Trophoblast cell (in vitro differentiated cells and primary cell): Measurements from ENCODE around the gene THBS3.
A peak's percentile ranks its signal among the peaks of the same experiment; 100 is the strongest.
"Not testable (repeated sequence)": the region's sequence is repeated elsewhere in the genome, so short reads cannot be mapped to it uniquely, and the experiment has no call there.

ENCODE experiments used
- DNase-seq, 2 donors: peaks; one replicate each; pipeline ENCODE4 v3.0.0-alpha.2; 2016
- H2AFZ ChIP-seq: 2 replicates; pipeline ENCODE4 v1.6.1; 2013; ENCODE audit warnings: low read length, moderate library complexity, mild to moderate bottlenecking; ENCODE audit not compliant: insufficient read depth, poor library complexity
- H2AK5ac ChIP-seq: 2 replicates; pipeline ENCODE4 v1.6.1; 2013; ENCODE audit warnings: mild to moderate bottlenecking, low read length
- H2BK120ac ChIP-seq: 2 replicates; pipeline ENCODE4 v1.6.1; 2013; ENCODE audit warnings: low read length, mild to moderate bottlenecking, moderate library complexity; ENCODE audit not compliant: insufficient read depth, poor library complexity
- H2BK12ac ChIP-seq: 2 replicates; pipeline ENCODE4 v1.6.1; 2013; ENCODE audit warnings: mild to moderate bottlenecking, low read length, moderate library complexity
- H2BK5ac ChIP-seq: 2 replicates; pipeline ENCODE4 v1.6.1; 2013; ENCODE audit warnings: low read length, low read depth, moderate library complexity, mild to moderate bottlenecking; ENCODE audit not compliant: poor library complexity
- H3K14ac ChIP-seq: 2 replicates; pipeline ENCODE4 v1.6.1; 2013; ENCODE audit warnings: mild to moderate bottlenecking, low read length
- H3K18ac ChIP-seq: 2 replicates; pipeline ENCODE4 v1.6.1; 2013; ENCODE audit warnings: mild to moderate bottlenecking, low read length
- H3K23ac ChIP-seq: 2 replicates; pipeline ENCODE4 v1.6.1; 2013; ENCODE audit warnings: low read length
- H3K27ac ChIP-seq: 2 replicates; pipeline ENCODE4 v1.5.1; 2013; ENCODE audit warnings: low read depth, mild to moderate bottlenecking, inconsistent platforms, low read length, moderate library complexity
- H3K27me3 ChIP-seq: 2 replicates; pipeline ENCODE4 v1.6.1; 2013; ENCODE audit warnings: inconsistent platforms, mild to moderate bottlenecking, low read length, moderate library complexity; ENCODE audit not compliant: insufficient read depth
- H3K36me3 ChIP-seq, 2 experiments: 1 replicate in 1 of 2; 2 replicates in 1 of 2; pipeline ENCODE4 v1.6.1; 2013; ENCODE audit warnings: low read length in 2 of 2, mild to moderate bottlenecking in 2 of 2, moderate library complexity in 1 of 2; ENCODE audit not compliant: insufficient read depth in 2 of 2, control insufficient read depth in 1 of 2
- H3K4ac ChIP-seq: 2 replicates; pipeline ENCODE4 v1.6.1; 2013; ENCODE audit warnings: low read depth, mild to moderate bottlenecking, low read length, moderate library complexity
- H3K4me1 ChIP-seq, 2 experiments: 1 replicate in 1 of 2; 2 replicates in 1 of 2; pipeline ENCODE4 v1.6.1; 2013; ENCODE audit warnings: low read length in 2 of 2, mild to moderate bottlenecking in 2 of 2, moderate library complexity in 1 of 2; ENCODE audit not compliant: insufficient read depth in 2 of 2, control insufficient read depth in 1 of 2
- H3K4me2 ChIP-seq: 2 replicates; pipeline ENCODE4 v1.6.1; 2013; ENCODE audit warnings: inconsistent platforms, mild to moderate bottlenecking, low read length, moderate library complexity
- H3K4me3 ChIP-seq: 2 replicates; pipeline ENCODE4 v1.5.1; 2013; ENCODE audit warnings: mild to moderate bottlenecking, low read depth, low read length, inconsistent platforms
- H3K79me1 ChIP-seq: one replicate; pipeline ENCODE4 v1.6.1; 2013; ENCODE audit warnings: low read length
- H3K79me2 ChIP-seq: 2 replicates; pipeline ENCODE4 v1.6.1; 2013; ENCODE audit warnings: low read length, mild to moderate bottlenecking; ENCODE audit not compliant: control insufficient read depth, insufficient read depth, poor library complexity
- H3K9ac ChIP-seq: 2 replicates; pipeline ENCODE4 v1.6.1; 2013; ENCODE audit warnings: mild to moderate bottlenecking, low read length
- H3K9me3 ChIP-seq: 2 replicates; pipeline ENCODE4 v1.6.1; 2013; ENCODE audit warnings: low read depth, mild to moderate bottlenecking, control low read depth, inconsistent platforms, low read length; ENCODE audit not compliant: insufficient read depth
- H4K12ac ChIP-seq: 2 replicates; pipeline ENCODE4 v1.6.1; 2013; ENCODE audit warnings: low read depth, mild to moderate bottlenecking, low read length, moderate library complexity
- H4K8ac ChIP-seq: 2 replicates; pipeline ENCODE4 v1.6.1; 2013; ENCODE audit warnings: low read depth, mild to moderate bottlenecking, low read length, moderate library complexity
- H4K91ac ChIP-seq: one replicate; pipeline ENCODE4 v1.6.1; 2013; ENCODE audit warnings: low read depth, mild to moderate bottlenecking, low read length, moderate library complexity
- WGBS: extraction: QIAGEN DNeasy Blood & Tissue Kit; methylation state at CpG from one replicate; pipeline ENCODE4 v1.1.7; 2013; ENCODE audit warnings: missing lambda C conversion rate; ENCODE audit not compliant: insufficient read length, insufficient coverage; ENCODE audit errors: extremely low coverage; 5-methylcytosine and 5-hydroxymethylcytosine counted together

THBS3 gene

DNA sequence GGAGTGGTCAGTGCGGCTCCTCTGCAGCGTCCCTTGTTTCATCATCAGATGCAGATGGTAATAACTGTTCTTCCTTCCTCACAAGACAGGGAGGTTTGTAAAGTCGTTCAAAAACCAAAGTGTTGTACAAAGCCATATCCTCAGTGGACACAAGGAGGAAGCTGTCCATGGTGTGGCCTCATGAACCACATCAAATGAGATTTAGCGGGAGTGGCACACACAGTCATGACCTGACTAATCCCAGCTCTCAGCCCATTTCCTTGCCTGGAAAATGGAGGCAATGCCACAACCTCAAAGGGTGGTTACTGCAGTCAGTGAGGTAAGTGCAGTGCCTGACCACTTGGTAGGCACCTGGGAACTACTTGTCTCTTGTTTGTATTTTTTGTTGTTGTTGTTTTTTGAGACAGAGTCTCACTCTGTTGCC is 34.2 kb upstream of the THBS3 start:
- Histone ChIP-seq H3K79me1 (peaks cover 9% of the 10 kb centered on the region), H3K23ac (no peak overlapping the region), H2AFZ (no peak overlapping the region), H3K9ac (no peak overlapping the region), H3K27ac (no peak overlapping the region), H3K27me3 (no peaks in the 10 kb centered on the region), H3K4me1 (peaks cover 5 to 14% of the 10 kb centered on the region in 2 experiments), H3K4ac (no peak overlapping the region), H3K4me3 (no peak overlapping the region), H3K9me3 (peaks cover 2% of the 10 kb centered on the region), H4K8ac (peak overlapping the region; percentile 77), H3K14ac (no peak overlapping the region), H4K91ac (peak overlapping the region; percentile 50), H3K18ac (peak overlapping the region; percentile 3), H3K4me2 (no peak overlapping the region), H2BK5ac (no peak overlapping the region), H2BK120ac (peak overlapping the region; percentile 10), H2BK12ac (peak overlapping the region; percentile 19), H4K12ac (no peak overlapping the region), H2AK5ac (peak overlapping the region; percentile 21), H3K36me3 (peaks cover 7 to 12% of the 10 kb centered on the region in 2 experiments), H3K79me2 (peaks cover 1% of the 10 kb centered on the region)
- no CpG with 5 or more reads among the region's 4 CpGs for WGBS
- no peak for DNase-seq

- no peak overlapping the region for H3K4ac ChIP-seq
- H2AFZ ChIP-seq: no peak overlapping the region
- peak overlapping the region; percentile 55 for H3K4me2 ChIP-seq
- H3K9ac ChIP-seq: no peak overlapping the region
- no peak overlapping the region for H2BK5ac ChIP-seq
- no peak overlapping the region for H3K23ac ChIP-seq
- no peaks in the 10 kb centered on the region for H3K27me3 ChIP-seq
- H2AK5ac ChIP-seq: no peak overlapping the region
- H3K79me2 ChIP-seq: peaks cover 1% of the 10 kb centered on the region
- WGBS: no CpG with 5 or more reads among the region's 4 CpGs
- DNase-seq: peak; percentile 69 to 89
- peaks cover 5 to 14% of the 10 kb centered on the region in 2 experiments for H3K4me1 ChIP-seq
- peaks cover 9% of the 10 kb centered on the region for H3K79me1 ChIP-seq
- no peak overlapping the region for H2BK12ac ChIP-seq
- no peak overlapping the region for H3K4me3 ChIP-seq
- no peak overlapping the region for H3K18ac ChIP-seq
- no peak overlapping the region for H3K27ac ChIP-seq
- peak overlapping the region; percentile 77 for H4K8ac ChIP-seq
- no peak overlapping the region for H4K12ac ChIP-seq
- peak overlapping the region; percentile 50 for H4K91ac ChIP-seq
- H3K36me3 ChIP-seq: peaks cover 7 to 14% of the 10 kb centered on the region in 2 experiments
- peaks cover 2% of the 10 kb centered on the region for H3K9me3 ChIP-seq
- H2BK120ac ChIP-seq: peak overlapping the region; percentile 10
- H3K14ac ChIP-seq: no peak overlapping the region
Observed at GRCh38 chr1:155241069-155241679, 33.5 kb upstream of the THBS3 start.

- Histone ChIP-seq H4K8ac (no peak overlapping the region), H2AK5ac (no peak overlapping the region), H3K9me3 (no peaks in the 10 kb centered on the region), H3K79me1 (peaks cover 4% of the 10 kb centered on the region), H3K4me3 (no peak overlapping the region), H3K4ac (no peak overlapping the region), H3K27ac (no peak overlapping the region), H3K14ac (no peak overlapping the region), H3K36me3 (peaks cover 11 to 19% of the 10 kb centered on the region in 2 experiments), H3K18ac (no peak overlapping the region), H3K4me2 (no peak overlapping the region), H4K12ac (no peak overlapping the region), H2BK120ac (no peak overlapping the region), H2BK5ac (no peak overlapping the region), H3K27me3 (no peaks in the 10 kb centered on the region), H3K23ac (no peak overlapping the region), H3K9ac (no peak overlapping the region), H3K79me2 (no peaks in the 10 kb centered on the region), H2AFZ (no peak overlapping the region), H3K4me1 (peaks cover 8 to 9% of the 10 kb centered on the region in 2 experiments), H4K91ac (no peak overlapping the region), H2BK12ac (no peak overlapping the region)
- DNase-seq: peak; percentile 60 to 89
- WGBS: no CpG with 5 or more reads among the region's 5 CpGs
Observed at GRCh38 chr1:155236451-155236850, 28.8 kb upstream of the THBS3 start.

DNA sequence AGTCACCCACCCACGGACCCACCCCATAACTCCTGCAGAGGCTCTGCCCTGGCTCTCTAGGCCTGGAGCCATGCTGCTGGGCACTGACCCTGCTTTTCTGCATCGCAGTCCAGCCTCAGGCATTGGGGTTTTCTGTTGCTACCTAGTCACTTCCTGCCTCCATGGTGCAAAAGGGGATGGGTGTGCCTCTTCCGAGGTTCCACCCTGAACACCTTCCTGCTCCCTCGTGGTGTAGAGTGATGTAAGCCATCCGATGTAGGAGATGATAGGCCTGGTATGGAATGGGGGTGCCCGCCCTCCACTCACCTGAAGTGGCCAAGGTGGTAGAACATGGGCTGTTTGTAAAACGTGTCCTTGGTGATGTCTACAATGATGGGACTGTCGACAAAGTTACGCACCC is 27.7 kb upstream of the THBS3 start:
- not testable (repeated sequence) for H3K4me1 ChIP-seq, H2BK120ac ChIP-seq, H4K12ac ChIP-seq, H2BK12ac ChIP-seq, H3K14ac ChIP-seq, H3K4me2 ChIP-seq, H3K27ac ChIP-seq, H2AFZ ChIP-seq, H2AK5ac ChIP-seq, H3K27me3 ChIP-seq, H3K4ac ChIP-seq, DNase-seq, H4K91ac ChIP-seq, H3K79me1 ChIP-seq, H3K9ac ChIP-seq, H3K18ac ChIP-seq, H4K8ac ChIP-seq, H3K4me3 ChIP-seq, H3K79me2 ChIP-seq, H3K23ac ChIP-seq, H2BK5ac ChIP-seq, H3K9me3 ChIP-seq
- H3K36me3 ChIP-seq: peaks cover 11 to 19% of the 10 kb centered on the region in 2 experiments
- no CpG with 5 or more reads among the region's 9 CpGs for whole genome bisulfite sequencing
